Stimulated activated CD4-positive, alpha-beta T cell treated with anti-CD3 and anti-CD28 coated beads, Interleukin-15, amount 100 ng/mL, for 24 hours (primary cell): ENCODE measurements around the gene AKAP11.
"Not testable (repeated sequence)": the region's sequence is repeated elsewhere in the genome, so short reads cannot be mapped to it uniquely, and the experiment has no call there.

Experiments used
- DNase-seq: peaks from one replicate; pipeline ENCODE4 v3.0.0-alpha.2; 2020

The AKAP11 gene, protein sequence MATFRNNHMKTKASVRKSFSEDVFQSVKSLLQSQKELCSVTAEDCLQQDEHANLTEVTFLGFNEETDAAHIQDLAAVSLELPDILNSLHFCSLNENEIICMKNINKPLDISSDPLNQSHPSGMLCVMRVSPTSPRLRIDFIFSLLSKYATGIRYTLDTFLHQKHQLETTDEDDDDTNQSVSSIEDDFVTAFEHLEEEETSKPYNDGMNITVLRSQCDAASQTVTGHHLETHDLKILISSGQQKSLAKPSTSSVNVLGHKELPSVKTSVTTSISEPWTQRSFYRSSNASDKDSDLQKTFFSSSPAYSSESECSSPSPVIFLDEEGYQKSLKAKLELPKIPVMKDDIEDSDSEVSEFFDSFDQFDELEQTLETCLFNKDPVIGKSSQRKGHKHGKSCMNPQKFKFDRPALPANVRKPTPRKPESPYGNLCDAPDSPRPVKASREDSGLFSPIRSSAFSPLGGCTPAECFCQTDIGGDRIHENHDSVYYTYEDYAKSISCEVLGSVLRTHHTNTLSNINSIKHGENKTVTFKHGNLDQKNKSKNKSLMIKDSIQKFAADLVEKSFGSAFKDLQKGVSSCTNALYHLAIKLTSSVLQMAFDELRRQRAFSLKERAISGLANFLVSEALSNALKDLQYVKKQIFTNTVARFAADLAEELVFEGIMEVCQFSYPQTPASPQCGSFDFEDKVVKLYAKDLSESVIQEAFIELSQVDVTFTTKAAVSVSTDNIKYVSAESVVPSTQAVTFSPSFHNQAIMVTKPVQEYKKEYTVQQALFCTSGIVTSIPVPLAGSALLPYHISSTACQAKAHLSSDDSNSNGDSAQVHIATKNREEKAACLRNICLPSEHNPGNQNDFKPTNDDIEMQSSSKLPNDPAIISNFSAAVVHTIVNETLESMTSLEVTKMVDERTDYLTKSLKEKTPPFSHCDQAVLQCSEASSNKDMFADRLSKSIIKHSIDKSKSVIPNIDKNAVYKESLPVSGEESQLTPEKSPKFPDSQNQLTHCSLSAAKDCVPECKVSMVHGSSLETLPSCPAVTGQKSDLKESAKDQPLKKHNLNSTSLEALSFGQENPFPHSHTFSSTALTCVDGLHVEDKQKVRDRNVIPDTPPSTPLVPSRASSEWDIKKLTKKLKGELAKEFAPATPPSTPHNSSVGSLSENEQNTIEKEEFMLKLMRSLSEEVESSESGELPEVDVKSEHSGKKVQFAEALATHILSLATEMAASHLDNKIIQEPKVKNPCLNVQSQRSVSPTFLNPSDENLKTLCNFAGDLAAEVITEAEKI (N-terminal part only)

DNA sequence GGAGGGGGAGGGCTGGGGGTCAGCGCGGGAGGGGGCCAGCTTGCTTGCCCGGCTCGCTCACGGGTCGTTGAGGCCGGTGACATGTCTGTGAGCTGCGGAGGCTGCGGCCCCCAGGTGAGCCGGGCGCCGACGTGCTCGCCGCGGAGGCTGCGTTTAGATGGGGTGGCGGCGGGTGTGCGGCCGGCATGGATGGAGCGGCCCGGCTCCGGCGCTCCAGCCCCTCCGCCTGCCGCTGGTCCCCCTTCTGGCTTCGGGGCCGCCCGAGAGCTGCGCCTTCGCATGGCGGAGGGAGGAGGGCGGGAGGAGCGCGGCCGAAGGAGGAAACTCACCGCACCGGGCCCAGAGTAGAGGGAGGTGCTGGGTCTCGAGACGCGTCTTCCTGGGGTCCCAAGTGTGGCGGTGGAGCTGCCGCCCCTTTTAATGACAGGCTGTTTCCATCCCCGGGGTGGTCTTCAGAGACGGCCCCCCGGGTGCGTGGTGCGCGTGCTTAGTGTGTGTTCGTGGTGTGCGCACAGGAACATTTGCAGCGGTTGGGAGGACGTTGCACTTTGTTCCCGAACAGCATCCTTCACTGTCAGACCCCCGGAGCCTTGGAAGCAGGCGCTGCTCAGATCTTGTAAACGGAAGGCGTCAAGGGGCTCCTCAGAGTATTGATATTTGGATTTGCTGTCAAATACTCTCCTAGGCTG, at the start of gene AKAP11:
Gene AKAP11 (plus strand): TSS at position 38 of the 689 bp plus-strand sequence. CDS start 14,197 bp downstream, outside the sequence.
- DNase-seq: peak; percentile 64

DNA sequence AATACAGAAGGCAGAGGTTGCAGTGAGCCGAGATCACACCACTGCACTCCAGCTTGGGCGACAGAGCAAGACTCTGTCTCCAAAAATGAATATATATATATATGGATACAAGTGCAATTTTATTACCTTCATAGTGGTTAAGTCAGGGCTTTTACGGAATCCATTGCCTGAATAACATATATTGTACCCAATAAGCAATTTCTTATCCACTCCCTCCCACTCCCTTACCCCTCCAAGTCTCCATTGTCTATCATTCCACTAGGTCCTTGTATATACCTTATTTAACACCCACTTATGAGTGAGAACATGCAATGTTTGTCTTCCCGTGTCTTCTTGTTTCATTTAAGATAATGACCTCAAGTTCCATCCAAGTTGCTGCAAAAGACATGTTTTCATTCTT, 48.3 kb upstream of the AKAP11 start:
- DNase-seq: no peak

DNA sequence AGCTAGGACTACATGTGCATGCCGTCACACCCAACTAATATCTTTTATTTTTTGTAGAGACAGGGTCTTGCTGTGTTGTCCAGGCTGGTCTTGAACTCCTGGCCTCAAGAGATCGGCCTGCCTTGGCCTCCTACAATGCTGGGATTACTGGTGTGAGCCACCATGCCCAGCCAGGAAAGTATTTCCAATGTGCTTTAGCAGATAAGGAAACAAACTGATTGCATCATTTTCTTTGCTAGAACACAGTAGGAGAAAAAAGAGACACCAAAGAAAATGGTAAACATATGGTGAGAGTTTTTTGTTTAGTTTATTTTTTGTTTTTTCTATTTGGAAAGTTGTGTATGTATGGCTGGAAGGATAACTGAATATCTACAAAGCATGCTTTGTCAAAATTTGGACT, 46.9 kb upstream of the AKAP11 start:
- no peak for DNase-seq

GRCh38 chr13:42226759-42227158, 45.2 kb upstream of the AKAP11 start:
- DNase-seq: not testable (repeated sequence)

DNA sequence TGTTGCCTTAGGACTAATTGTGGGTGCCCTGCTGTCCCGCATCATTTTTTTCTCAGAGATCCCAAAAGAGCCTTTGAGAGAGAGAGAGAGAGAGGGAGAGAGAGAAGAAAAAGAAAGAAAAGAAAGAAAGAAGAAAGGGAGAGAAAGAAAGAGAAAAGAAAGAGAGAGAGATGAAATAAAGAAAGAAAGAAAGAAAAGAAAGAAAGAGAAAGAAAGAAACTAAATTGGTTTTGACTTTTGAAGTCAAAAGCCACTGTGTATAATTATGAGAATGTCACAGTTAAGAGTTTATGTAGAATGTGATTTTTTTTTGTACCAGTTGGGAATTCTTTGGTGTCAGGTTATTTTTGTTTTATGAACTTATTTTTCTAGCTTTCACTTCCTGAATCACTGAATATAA, 43.4 kb upstream of the AKAP11 start:
- DNase-seq: no peak

- no peak for DNase-seq
Observed at GRCh38 chr13:42229287-42229686, 42.7 kb upstream of the AKAP11 start.

- no peak for DNase-seq
Observed at GRCh38 chr13:42232671-42233070, 39.3 kb upstream of the AKAP11 start.

- DNase-seq: no peak
Observed at GRCh38 chr13:42233726-42234125, 38.2 kb upstream of the AKAP11 start.

DNA sequence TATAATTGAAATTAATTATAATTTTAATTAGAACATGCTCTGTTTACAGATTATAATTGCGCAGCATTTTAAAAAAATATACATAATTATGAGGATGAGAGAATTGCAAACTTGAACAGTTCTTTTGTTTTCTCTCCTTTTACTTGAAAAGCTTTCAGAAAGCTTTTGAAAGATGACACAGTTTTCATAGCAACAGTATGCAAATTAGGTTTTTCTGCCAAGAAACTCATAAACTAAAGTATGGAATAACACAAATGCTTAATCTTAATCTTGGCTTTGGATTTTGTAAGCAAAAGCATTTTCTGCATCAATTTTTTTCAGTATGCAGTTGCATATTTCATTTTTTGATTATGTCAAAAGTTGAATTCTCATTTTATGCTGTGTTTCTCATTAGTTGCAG, 32.8 kb upstream of the AKAP11 start:
- DNase-seq: no peak

GRCh38 chr13:42239644-42240043, 32.3 kb upstream of the AKAP11 start:
- DNase-seq: no peak

DNA sequence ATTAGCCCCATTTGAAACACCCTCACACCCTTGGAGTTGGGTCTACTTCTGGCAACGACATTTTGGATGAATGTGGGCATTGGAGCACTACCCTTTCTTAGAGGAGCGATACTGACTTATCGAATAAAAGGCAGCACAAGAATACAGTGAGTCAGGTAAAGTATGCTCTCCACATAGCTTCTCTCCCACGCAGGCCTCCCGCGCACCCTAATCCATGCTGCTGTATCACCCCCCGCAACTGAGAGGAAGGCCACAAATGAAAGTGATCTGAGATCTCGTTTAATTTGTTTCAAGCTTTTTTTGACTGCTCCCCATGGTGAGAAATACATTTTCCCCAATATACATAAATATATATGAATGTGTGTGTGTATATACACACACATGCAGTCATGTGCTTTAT, 25.4 kb upstream of the AKAP11 start:
- no peak for DNase-seq

- no peak for DNase-seq
Observed at GRCh38 chr13:42247883-42248282, 24.1 kb upstream of the AKAP11 start.

DNA sequence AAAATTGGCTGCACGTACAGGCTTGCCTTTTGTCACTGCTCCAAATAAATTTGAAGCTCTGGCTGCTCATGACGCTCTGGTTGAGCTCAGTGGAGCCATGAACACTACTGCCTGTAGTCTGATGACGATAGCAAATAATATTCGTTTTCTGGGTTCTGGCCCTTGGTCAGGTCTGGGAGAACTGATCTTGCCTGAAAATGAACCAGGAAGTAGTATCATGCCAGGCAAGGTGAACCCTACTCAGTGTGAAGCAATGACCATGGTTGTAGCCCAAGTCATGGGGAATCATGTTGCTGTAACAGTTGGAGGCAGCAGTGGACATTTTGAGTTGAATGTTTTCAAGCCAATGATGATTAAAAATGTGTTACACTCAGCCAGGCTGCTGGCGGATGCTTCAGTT, 16.1 kb upstream of the AKAP11 start:
- DNase-seq: no peak

GRCh38 chr13:42258747-42259146, 13.2 kb upstream of the AKAP11 start:
- DNase-seq: no peak

DNA sequence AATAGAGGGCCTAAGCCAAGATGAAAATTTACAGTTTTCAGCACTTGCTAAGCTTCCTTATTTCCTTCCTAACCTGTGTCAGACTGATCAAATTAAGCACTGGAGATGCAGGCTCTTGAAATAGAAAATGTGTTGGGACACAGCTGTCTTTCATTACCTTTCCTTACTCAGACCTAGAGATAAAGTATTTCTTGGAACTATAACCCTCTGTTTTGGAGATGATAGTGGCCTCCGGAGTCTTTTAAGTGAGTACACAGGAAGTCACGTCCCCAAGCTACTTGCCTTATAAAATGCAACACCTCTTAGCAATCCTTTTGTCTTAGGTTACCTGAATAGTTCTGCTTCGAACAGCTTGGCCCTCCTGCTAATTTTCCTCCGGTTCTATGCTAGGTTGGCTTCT, 12.4 kb upstream of the AKAP11 start:
- no peak for DNase-seq

- DNase-seq: no peak
Observed at GRCh38 chr13:42260903-42261654, 10.9 kb upstream of the AKAP11 start.

GRCh38 chr13:42266473-42266872, 5.5 kb upstream of the AKAP11 start:
- no peak for DNase-seq

GRCh38 chr13:42270160-42270856, 1.6 kb upstream of the AKAP11 start:
- DNase-seq: no peak

DNA sequence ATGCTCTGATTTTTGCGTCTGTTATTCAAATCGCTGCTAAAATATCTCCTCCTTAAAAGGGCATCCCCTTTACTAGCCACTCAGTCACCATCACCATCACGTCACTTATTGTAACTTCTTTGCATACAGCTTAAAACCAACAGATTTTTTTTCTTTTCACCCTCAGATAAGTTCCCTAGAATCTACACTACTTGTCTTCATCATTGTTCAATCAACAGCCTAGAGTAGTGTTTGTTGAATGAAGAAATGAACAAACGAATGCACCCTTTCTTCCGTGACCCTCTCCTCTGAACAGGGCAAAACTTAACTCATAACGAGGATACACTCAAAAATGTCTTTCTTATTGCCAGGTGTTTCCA, 1.1 kb upstream of the AKAP11 start:
- no peak for DNase-seq

DNA sequence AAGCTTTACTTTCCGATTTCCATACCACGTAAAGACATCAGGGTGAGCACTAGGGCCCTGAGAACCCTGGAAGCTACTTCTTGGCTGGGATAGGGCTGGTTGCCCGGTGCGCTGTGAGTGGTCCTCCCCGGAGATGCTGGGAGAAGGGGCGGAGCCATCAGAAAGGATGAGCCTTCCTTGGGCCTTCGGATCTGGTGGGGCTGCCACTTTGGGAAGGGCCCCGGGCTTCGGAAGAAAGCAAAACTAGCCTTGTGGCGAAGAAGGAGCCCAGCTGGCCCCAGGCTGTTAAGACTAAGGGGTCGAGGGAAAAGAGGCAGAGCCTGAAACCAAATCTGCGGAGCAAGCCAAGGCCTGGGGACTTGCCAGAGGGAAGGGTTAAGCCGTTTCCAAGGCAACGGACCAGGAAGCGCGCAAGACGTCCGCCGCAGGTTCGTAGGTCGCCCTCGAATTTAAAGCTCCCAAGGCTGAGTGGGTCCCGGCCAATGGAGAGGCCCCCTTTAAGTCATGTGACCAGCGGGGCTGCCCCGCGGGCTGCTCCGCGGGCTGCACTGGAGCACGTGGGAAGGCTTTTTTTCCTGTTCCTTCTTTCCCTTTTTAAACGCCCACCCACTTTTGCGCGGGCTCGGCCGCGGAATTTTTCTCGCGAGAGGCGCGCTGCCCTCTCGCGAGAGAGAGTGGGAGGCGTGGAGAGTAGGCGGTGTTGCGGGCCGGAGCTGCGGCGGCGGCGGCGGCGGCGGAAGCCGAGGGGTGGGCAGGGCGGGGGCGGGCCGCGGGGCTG, 426 bp upstream of the AKAP11 start:
- DNase-seq: peak; percentile 94
